ENCODE measurements around the gene EMB.
"Not testable (repeated sequence)": the region's sequence is repeated elsewhere in the genome, so short reads cannot be mapped to it uniquely, and the experiment has no call there.

Gene EMB

DNA sequence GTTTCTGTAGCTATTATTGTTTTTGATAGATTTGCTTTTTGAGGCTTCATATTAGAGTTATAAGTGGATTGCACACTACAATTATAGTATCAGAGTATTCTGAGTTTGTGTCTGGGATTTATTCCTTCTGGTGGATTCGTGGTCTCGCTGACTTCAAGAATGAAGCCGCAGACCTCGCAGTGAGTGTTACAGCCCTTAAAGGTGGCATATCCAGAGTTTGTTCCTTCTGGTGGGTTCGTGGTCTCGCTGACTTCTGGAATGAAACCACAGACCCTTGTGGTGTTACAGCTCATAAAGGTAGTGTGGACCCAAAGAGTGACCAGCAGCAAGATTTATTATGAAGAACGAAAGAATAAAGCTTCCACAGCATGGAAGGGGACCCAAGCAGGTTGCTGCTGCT, 6.9 kb upstream of the EMB start:
- Histone ChIP-seq H3K9me3 (ENCODE audit: control insufficient read depth in 1 of 2, low read length in 2 of 2) (no peaks in the 10 kb centered on the region), H3K4me3 (ENCODE audit: low read depth in 1 of 2, low read length in 2 of 2) (no peak overlapping the region), H3K36me3 (ENCODE audit: control insufficient read depth in 1 of 2, insufficient read depth in 2 of 2, low read length in 2 of 2) (no peaks in the 10 kb centered on the region), H3K9ac (ENCODE audit: low read depth in 1 of 2, low read length in 2 of 2) (no peak overlapping the region), H3K27me3 (ENCODE audit: control insufficient read depth in 1 of 2, insufficient read depth in 2 of 2, low read length in 2 of 2) (no peaks in the 10 kb centered on the region), H3K4me1 (ENCODE audit: control insufficient read depth in 1 of 2, insufficient read depth in 2 of 2, low read length in 2 of 2) (no peaks in the 10 kb centered on the region), H3K27ac (ENCODE audit: low read depth, low read length) (no peak overlapping the region)

DNA sequence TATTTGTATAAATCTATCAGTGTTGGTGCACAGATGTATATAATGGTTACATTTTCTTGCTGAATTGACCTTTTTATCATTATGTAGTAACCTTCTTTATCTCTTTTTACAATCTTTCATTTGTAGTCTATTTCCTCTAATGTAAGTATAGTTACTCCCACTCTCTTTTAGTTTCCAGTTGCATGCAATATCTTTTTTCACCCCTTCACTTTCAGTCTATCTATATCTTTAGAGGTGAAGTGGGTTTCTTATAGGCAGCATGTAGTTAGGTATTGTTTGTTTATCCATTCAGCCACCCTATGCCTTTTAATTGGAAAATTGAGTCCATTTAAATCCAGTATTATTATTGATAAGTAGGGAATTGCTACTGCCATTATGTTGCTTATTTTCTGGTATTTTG, 6.1 kb upstream of the EMB start:
- Histone ChIP-seq H3K27ac (ENCODE audit: low read depth, low read length) (no peak overlapping the region), H3K4me3 (ENCODE audit: low read depth in 1 of 2, low read length in 2 of 2) (no peak overlapping the region), H3K9ac (ENCODE audit: low read depth in 1 of 2, low read length in 2 of 2) (no peak overlapping the region), H3K36me3 (ENCODE audit: control insufficient read depth in 1 of 2, insufficient read depth in 2 of 2, low read length in 2 of 2) (no peaks in the 10 kb centered on the region), H3K27me3 (ENCODE audit: control insufficient read depth in 1 of 2, insufficient read depth in 2 of 2, low read length in 2 of 2) (no peaks in the 10 kb centered on the region), H3K4me1 (ENCODE audit: control insufficient read depth in 1 of 2, insufficient read depth in 2 of 2, low read length in 2 of 2) (peaks cover 0 to 6% of the 10 kb centered on the region in 2 donors), H3K9me3 (ENCODE audit: control insufficient read depth in 1 of 2, low read length in 2 of 2) (no peaks in the 10 kb centered on the region)

DNA sequence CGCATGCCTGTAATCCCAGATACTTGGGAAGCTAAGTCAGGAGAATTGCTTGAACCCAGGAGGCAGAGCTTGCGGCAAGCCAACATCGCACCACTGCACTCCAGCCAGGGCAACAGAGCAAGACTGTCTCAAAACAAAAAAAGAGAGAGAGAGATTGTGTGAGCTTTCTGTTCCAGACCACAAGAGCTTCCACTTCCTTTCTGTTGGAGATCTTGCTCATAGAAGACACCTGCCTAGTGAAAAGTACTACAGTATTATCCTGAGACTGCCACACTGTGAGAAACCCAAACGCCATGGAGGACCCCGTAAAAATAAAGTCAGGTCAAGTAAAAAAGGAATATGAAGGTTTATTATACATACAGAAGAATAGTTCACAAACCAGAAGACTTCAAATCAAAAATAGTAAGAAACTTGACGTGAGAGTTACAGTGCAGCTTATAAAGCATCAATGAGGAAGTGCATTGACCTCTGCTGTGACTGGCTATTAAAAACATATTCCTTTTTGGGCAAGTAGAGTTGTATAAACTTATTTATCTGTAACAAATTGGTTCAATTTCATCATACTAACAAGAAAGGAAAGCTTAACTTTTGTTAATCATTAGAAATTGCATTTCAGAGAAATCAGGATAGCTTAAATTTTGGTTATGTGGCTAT, 4.3 kb upstream of the EMB start:
- Histone ChIP-seq H3K9ac (ENCODE audit: low read depth in 1 of 2, low read length in 2 of 2) (no peak overlapping the region), H3K27ac (ENCODE audit: low read depth, low read length) (no peak overlapping the region), H3K9me3 (ENCODE audit: control insufficient read depth in 1 of 2, low read length in 2 of 2) (no peaks in the 10 kb centered on the region), H3K4me1 (ENCODE audit: control insufficient read depth in 1 of 2, insufficient read depth in 2 of 2, low read length in 2 of 2) (peaks cover 0 to 8% of the 10 kb centered on the region in 2 donors), H3K27me3 (ENCODE audit: control insufficient read depth in 1 of 2, insufficient read depth in 2 of 2, low read length in 2 of 2) (no peaks in the 10 kb centered on the region), H3K36me3 (ENCODE audit: control insufficient read depth in 1 of 2, insufficient read depth in 2 of 2, low read length in 2 of 2) (no peaks in the 10 kb centered on the region), H3K4me3 (ENCODE audit: low read depth in 1 of 2, low read length in 2 of 2) (no peak overlapping the region)

DNA sequence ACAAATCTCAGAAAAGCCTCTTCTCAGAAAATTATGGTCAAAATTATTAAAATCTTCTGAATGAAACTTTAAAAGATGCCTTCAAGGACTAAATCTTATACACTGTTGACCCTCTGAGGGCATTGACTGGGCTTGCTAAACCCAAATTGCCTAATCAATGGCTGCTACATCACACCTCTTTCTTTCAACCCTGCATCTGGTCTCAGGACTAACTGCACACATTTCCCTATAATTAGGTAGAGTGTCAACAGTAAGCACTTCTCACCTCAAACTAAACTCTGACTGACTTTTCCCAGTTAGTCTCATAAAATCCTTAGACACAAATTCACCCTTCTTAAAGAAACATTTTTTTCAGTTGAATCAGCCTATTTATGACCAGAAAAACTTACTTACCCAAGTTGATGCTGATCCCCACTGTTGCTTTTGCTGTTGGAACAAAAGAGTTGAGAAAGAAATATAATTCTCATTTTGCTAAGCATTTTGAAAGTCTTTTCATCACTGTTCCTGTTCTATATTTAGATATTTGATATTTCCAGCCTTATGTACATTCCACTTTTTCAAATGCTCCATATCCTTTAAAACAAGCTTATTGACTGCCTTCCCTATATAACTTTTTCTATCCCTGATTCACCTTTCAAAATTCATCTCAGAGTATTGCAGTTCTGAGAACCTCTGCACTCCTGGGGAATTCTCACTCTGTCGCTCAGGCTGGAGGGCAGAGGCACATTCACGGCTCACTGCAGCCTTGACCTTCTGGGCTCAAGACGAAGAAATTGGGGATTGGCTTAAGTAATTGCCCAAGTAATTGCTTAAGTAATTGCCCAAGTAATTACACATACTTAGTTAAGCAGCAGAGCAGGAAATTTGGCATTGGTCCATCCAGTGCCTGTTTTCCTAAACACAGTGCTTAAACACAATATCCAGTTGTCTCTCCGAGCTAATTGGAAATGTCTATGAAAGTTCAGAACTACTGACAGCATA, 1.8 kb upstream of the EMB start:
- H3K9me3 ChIP-seq (ENCODE audit: control insufficient read depth in 1 of 2, low read length in 2 of 2); H3K27me3 ChIP-seq (ENCODE audit: control insufficient read depth in 1 of 2, insufficient read depth in 2 of 2, low read length in 2 of 2); H3K4me1 ChIP-seq (ENCODE audit: control insufficient read depth in 1 of 2, insufficient read depth in 2 of 2, low read length in 2 of 2); H3K36me3 ChIP-seq (ENCODE audit: control insufficient read depth in 1 of 2, insufficient read depth in 2 of 2, low read length in 2 of 2); H3K27ac ChIP-seq (ENCODE audit: low read depth, low read length); H3K9ac ChIP-seq (ENCODE audit: low read depth in 1 of 2, low read length in 2 of 2): not testable (repeated sequence)
- peak overlapping the region in 1 of 2 donors; percentile 22 for H3K4me3 ChIP-seq (ENCODE audit: low read depth in 1 of 2, low read length in 2 of 2)

DNA sequence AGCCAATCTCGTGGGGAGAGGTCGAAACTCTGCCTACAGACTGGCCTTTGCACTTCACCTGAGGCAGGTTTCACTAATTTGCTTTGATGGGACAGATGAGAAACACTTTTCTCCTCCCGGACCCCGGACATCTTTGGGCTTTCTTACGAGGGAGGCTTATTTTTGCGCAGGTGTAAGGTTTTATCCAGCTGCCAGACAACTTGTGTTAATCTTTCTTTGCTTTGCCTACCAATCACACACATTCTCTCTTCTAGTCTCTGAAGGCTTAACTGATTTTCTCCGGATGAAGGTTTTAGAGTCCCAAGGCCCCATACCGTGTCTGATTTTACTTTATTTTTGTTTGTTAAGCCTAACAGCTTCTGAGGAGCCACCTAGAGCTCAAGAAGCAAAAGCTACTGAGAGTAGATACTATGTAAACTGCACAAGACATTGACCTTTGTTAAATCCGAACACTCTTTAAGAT, 436 bp upstream of the EMB start:
- Histone ChIP-seq H3K4me1 (ENCODE audit: control insufficient read depth in 1 of 2, insufficient read depth in 2 of 2, low read length in 2 of 2) (peaks cover 0 to 8% of the 10 kb centered on the region in 2 donors), H3K9me3 (ENCODE audit: control insufficient read depth in 1 of 2, low read length in 2 of 2) (no peaks in the 10 kb centered on the region), H3K4me3 (ENCODE audit: low read depth in 1 of 2, low read length in 2 of 2) (peak overlapping the region; percentile 75 to 77), H3K36me3 (ENCODE audit: control insufficient read depth in 1 of 2, insufficient read depth in 2 of 2, low read length in 2 of 2) (no peaks in the 10 kb centered on the region), H3K9ac (ENCODE audit: low read depth in 1 of 2, low read length in 2 of 2) (peak overlapping the region; percentile 75 to 79), H3K27ac (ENCODE audit: low read depth, low read length) (peak overlapping the region; percentile 89), H3K27me3 (ENCODE audit: control insufficient read depth in 1 of 2, insufficient read depth in 2 of 2, low read length in 2 of 2) (no peaks in the 10 kb centered on the region)

DNA sequence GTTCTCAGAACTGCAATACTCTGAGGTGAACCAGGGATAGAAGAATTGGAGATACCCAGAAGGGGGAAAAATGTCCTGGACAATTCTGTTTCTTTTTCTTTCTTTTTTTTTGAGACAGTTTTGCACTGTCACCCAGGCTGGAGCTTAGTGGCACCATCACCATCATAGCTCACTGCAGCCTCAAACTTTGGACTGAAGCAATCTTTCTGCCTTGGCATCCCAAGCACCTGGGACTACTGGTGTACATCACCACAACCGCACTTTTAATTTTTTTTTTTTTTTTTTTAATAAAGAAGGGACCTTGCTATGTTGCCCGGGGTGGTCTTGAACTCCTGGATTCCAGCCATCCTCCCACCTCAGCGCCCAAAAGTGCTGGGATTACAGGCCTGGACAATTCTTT, 1.9 kb downstream of the EMB start:
- Histone ChIP-seq H3K4me1 (ENCODE audit: control insufficient read depth in 1 of 2, insufficient read depth in 2 of 2, low read length in 2 of 2) (peaks cover 8 to 11% of the 10 kb centered on the region in 2 donors), H3K4me3 (ENCODE audit: low read depth in 1 of 2, low read length in 2 of 2) (peak overlapping the region in 1 of 2 donors; percentile 16), H3K36me3 (ENCODE audit: control insufficient read depth in 1 of 2, insufficient read depth in 2 of 2, low read length in 2 of 2) (no peaks in the 10 kb centered on the region), H3K9ac (ENCODE audit: low read depth in 1 of 2, low read length in 2 of 2) (no peak overlapping the region), H3K27ac (ENCODE audit: low read depth, low read length) (no peak overlapping the region), H3K27me3 (ENCODE audit: control insufficient read depth in 1 of 2, insufficient read depth in 2 of 2, low read length in 2 of 2) (no peaks in the 10 kb centered on the region), H3K9me3 (ENCODE audit: control insufficient read depth in 1 of 2, low read length in 2 of 2) (no peaks in the 10 kb centered on the region)

DNA sequence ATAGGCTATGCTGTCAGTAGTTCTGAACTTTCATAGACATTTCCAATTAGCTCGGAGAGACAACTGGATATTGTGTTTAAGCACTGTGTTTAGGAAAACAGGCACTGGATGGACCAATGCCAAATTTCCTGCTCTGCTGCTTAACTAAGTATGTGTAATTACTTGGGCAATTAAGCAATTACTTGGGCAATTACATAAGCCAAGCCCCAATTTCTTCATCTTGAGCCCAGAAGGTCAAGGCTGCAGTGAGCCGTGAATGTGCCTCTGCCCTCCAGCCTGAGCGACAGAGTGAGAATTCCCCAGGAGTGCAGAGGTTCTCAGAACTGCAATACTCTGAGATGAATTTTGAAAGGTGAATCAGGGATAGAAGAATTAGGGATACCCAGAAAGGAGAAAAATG, 3.0 kb downstream of the EMB start:
- H3K27ac ChIP-seq (ENCODE audit: low read depth, low read length); H3K4me3 ChIP-seq (ENCODE audit: low read depth in 1 of 2, low read length in 2 of 2); H3K9ac ChIP-seq (ENCODE audit: low read depth in 1 of 2, low read length in 2 of 2); H3K27me3 ChIP-seq (ENCODE audit: control insufficient read depth in 1 of 2, insufficient read depth in 2 of 2, low read length in 2 of 2); H3K9me3 ChIP-seq (ENCODE audit: control insufficient read depth in 1 of 2, low read length in 2 of 2); H3K36me3 ChIP-seq (ENCODE audit: control insufficient read depth in 1 of 2, insufficient read depth in 2 of 2, low read length in 2 of 2): not testable (repeated sequence)
- H3K4me1 ChIP-seq (ENCODE audit: control insufficient read depth in 1 of 2, insufficient read depth in 2 of 2, low read length in 2 of 2) = peaks cover 8 to 11% of the 10 kb centered on the region in 2 donors

DNA sequence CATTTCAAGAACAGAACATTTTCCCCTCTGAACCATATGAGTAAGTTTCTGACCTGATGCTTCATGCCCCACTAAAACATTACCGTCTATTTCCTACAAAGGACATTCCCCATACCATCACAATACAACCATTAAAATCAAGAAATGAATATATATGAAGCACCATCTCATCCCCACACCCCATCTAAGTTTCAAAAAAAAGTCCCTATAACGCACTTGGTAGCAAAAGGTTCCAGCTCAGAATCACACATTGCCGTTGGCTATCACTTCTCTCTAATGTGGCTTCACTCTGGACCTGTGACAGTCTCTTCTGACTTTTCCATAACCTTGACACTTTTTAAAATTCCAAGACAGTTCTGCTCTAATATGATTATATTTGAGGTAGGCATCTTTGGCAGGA, 5.9 kb downstream of the EMB start:
- Histone ChIP-seq H3K4me3 (ENCODE audit: low read depth in 1 of 2, low read length in 2 of 2) (no peak overlapping the region), H3K36me3 (ENCODE audit: control insufficient read depth in 1 of 2, insufficient read depth in 2 of 2, low read length in 2 of 2) (no peaks in the 10 kb centered on the region), H3K9ac (ENCODE audit: low read depth in 1 of 2, low read length in 2 of 2) (no peak overlapping the region), H3K27ac (ENCODE audit: low read depth, low read length) (no peak overlapping the region), H3K27me3 (ENCODE audit: control insufficient read depth in 1 of 2, insufficient read depth in 2 of 2, low read length in 2 of 2) (no peaks in the 10 kb centered on the region), H3K9me3 (ENCODE audit: control insufficient read depth in 1 of 2, low read length in 2 of 2) (no peaks in the 10 kb centered on the region), H3K4me1 (ENCODE audit: control insufficient read depth in 1 of 2, insufficient read depth in 2 of 2, low read length in 2 of 2) (peaks cover 8 to 12% of the 10 kb centered on the region in 2 donors)

DNA sequence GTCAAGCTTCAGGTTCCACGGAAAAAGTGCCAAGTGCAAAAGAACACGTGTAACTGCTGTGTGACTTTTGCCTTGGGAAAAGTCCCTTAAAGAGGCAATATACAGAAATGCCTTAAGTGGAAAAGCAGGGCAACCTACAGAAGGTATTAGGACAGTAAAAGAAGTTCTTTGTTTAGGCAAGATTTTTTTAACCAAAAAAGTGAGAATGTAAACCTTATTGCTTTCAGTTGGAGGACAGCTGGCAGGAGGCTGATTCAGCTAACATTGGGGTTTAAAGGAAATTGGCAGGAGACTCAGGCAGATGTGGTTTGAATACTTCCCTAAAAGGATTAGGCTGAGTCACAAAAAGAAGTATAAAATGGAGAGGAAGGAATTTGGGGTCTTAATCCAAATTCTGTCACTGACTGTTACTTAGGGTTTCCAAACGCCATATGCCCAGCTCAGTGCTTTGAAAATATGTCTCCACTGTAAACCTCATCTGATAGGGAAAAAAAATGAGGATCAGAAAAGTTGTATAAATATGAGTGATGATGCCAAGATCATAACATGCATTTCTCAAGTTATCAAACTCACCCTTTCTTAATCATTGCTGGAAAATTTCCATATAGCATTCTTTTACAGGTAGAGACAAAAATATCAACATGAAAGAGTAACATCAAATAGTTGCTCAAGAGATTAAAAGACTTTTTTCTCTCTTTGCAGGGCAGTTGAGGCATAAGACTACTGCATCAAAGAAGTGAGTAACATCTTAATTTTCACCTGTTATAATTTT, 9.8 kb downstream of the EMB start:
- not testable (repeated sequence) for H3K27ac ChIP-seq (ENCODE audit: low read depth, low read length)

More for the DNA sequence above, 9.8 kb downstream of the EMB start:
- H3K4me1 ChIP-seq (ENCODE audit: control insufficient read depth in 1 of 2, insufficient read depth in 2 of 2, low read length in 2 of 2) = peaks cover 8 to 12% of the 10 kb centered on the region in 2 donors
- H3K4me3 ChIP-seq (ENCODE audit: low read depth in 1 of 2, low read length in 2 of 2); H3K36me3 ChIP-seq (ENCODE audit: control insufficient read depth in 1 of 2, insufficient read depth in 2 of 2, low read length in 2 of 2); H3K9ac ChIP-seq (ENCODE audit: low read depth in 1 of 2, low read length in 2 of 2); H3K27me3 ChIP-seq (ENCODE audit: control insufficient read depth in 1 of 2, insufficient read depth in 2 of 2, low read length in 2 of 2); H3K9me3 ChIP-seq (ENCODE audit: control insufficient read depth in 1 of 2, low read length in 2 of 2): not testable (repeated sequence)
